Measurements from ENCODE around the gene CNTNAP3B. TPM values are rescaled to one million over a fixed set of nuclear protein-coding genes. Genes with fewer than 3 reads are reported as not detected.
"Not testable (repeated sequence)": the region's sequence is repeated elsewhere in the genome, so short reads cannot be mapped to it uniquely, and the experiment has no call there.

The CNTNAP3B gene
- 1 to 10 TPM; 3.9 to 4.4 TPM for total RNA-seq
- long read RNA-seq, partial matches to known transcripts = 1 of 3 reads
- long read RNA-seq, other reads (novel, unspliced or antisense) = 2 of 3 reads

- peak in 1 of 2 donors; percentile 8 for DNase-seq
- ATAC-seq; intact Hi-C loops (cut with DNase I, micrococcal nuclease): not testable (repeated sequence)
These were observed at the start of gene CNTNAP3B for GRCh38 chr9:42129073-42129729. Gene CNTNAP3B, minus strand, starts transcription at chr9:42129426. Its CDS starts 332 bp downstream, at chr9:42129094.

GRCh38 chr9:42160299-42160698 lies 31.1 kb upstream of the CNTNAP3B start:
- ATAC-seq; intact Hi-C loops (cut with DNase I, micrococcal nuclease); DNase-seq: not testable (repeated sequence)

GRCh38 chr9:42127056-42127841 lies 2.0 kb downstream of the CNTNAP3B start:
- ATAC-seq; DNase-seq; intact Hi-C loops (cut with DNase I, micrococcal nuclease): not testable (repeated sequence)

DNA sequence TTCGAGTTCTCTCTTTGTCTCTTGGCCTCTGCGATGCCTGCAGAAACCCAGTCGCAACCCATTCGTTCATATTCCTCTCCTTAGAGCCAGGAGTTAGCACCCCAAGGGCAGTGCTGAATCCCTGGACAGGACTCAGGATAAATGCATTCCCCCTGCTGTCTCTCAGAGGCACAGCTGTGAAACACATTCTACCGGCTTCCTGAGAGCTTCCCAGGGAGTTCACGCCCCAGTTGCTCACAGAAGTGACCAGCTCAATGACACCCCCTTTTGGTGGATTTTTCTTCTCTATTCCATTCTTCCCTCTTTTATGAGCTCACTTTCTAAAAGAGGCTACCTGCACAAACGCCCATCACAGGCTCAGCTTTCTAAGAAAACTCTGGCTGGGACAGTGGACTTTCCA lies 8.2 kb downstream of the CNTNAP3B start:
- ATAC-seq = peak; percentile 29
- DNase-seq; intact Hi-C loops (cut with DNase I, micrococcal nuclease): not testable (repeated sequence)

- not testable (repeated sequence) for DNase-seq, ATAC-seq
These were observed 33.3 kb downstream of the CNTNAP3B start for GRCh38 chr9:42095929-42096328.

DNA sequence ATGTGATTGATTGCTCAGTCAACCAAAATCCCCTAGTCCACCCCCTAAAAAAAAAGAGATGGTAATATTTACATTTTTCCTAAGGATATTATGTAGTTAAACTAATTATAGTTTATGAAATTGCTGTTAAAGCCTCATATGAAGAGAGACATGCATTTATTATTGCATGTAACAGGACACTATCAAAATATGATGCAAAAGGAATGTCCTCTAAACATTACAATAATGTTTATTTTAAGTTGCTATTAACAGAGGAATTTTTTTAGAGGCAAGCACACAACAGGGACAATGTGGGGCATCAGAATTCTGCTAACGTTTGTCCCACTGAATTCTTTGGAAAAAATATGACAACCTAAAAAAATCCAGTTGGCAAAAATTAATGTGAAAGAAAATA lies 44.7 kb downstream of the CNTNAP3B start:
- DNase-seq; ATAC-seq; intact Hi-C loops (cut with DNase I, micrococcal nuclease): not testable (repeated sequence)

More at GRCh38 chr9:42095929-42096328, 33.3 kb downstream of the CNTNAP3B start:
- intact Hi-C loops (cut with DNase I, micrococcal nuclease) = not testable (repeated sequence)

DNA sequence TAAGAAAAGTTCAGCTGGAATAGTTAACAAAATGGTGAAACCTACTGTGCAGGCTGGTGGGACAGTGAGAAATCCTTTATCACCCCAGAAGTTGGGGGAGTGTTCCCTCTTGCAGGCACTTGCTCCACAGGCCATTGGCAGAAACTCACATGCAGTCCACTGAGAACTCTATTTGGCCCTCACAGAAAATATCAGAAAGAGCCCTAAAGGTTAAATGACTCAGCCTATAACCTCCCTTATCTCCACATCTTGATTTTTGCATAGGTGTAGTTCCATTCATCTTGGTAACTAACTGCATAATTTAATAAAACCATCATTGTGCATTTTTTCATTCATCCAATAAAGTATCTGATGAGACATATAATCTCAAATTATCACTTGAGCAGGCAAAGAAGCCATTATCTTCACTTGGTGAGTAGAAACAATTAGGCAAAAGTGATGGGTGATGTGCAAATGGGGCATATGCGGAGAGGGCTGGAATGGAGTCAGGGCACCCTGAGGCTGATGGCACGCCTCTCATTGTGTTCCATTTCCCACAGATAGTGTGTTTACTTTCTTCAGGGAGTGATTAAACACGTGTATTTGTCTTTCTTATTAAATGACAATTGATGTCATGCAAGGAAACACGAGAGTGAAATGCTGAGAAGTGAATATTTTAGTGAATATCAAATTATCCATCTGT lies 45.2 kb downstream of the CNTNAP3B start:
- intact Hi-C loops (cut with DNase I, micrococcal nuclease); DNase-seq; ATAC-seq: not testable (repeated sequence)

- DNase-seq; intact Hi-C loops (cut with DNase I, micrococcal nuclease); ATAC-seq: not testable (repeated sequence)
These were observed 48.9 kb downstream of the CNTNAP3B start for GRCh38 chr9:42080376-42080775.

GRCh38 chr9:42074868-42075267 lies 54.4 kb downstream of the CNTNAP3B start:
- ATAC-seq; DNase-seq; intact Hi-C loops (cut with DNase I, micrococcal nuclease): not testable (repeated sequence)

- intact Hi-C loops (cut with DNase I, micrococcal nuclease); DNase-seq; ATAC-seq: not testable (repeated sequence)
These were observed 58.2 kb downstream of the CNTNAP3B start for GRCh38 chr9:42071026-42071425.

GRCh38 chr9:42070035-42070799 lies 59.0 kb downstream of the CNTNAP3B start:
- intact Hi-C loops (cut with DNase I, micrococcal nuclease); ATAC-seq; DNase-seq: not testable (repeated sequence)

- intact Hi-C loops (cut with DNase I, micrococcal nuclease) = not testable (repeated sequence)
- ATAC-seq = peak; percentile 84
These were observed 75.4 kb downstream of the CNTNAP3B start for GRCh38 chr9:42053874-42054273.

DNA sequence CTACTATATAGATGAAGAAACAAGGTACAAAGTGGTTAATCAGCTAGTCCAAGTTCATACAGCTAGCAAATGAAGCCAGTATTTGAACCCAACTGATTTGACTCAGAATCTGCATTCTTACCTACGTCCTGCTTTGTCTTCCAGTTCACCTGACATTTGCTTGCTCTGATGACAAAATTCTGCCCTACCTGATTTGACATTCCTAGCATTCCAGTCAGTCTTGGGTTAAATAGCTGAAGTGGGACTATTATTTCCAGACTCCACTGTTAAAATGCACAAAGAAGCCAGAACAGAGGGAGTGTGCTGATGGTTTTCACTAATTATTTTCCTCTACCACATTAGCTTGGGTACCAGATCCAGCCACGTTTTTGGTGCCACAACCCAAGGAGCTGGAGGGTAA lies 78.5 kb downstream of the CNTNAP3B start:
- DNase-seq; ATAC-seq; intact Hi-C loops (cut with DNase I, micrococcal nuclease): not testable (repeated sequence)

More at GRCh38 chr9:42053874-42054273, 75.4 kb downstream of the CNTNAP3B start:
- DNase-seq = not testable (repeated sequence)

GRCh38 chr9:42044422-42045010 lies 84.7 kb downstream of the CNTNAP3B start:
- intact Hi-C loops (cut with DNase I, micrococcal nuclease); DNase-seq: not testable (repeated sequence)
- ATAC-seq = peak; percentile 61

DNA sequence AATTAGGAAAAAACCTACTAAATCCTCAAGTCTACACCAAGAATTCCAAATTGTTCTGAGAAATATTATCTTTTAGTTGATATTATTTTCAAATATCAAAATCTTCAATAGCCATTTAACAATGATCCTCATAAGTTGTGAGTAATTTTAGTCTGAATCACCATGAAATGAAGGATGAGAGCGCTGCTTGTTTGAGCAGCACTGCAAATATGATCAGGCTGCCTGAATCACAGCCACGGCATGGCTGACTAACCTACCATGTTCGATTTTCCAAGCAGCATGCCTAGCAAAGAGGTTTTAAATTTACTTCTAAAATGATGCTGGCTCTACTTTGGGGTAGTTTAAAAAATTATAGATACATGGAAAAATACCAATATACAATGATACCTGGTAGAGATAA lies 95.7 kb downstream of the CNTNAP3B start:
- DNase-seq; intact Hi-C loops (cut with DNase I, micrococcal nuclease); ATAC-seq: not testable (repeated sequence)

GRCh38 chr9:42020639-42021038 lies 108.6 kb downstream of the CNTNAP3B start:
- intact Hi-C loops (cut with DNase I, micrococcal nuclease); ATAC-seq; DNase-seq: not testable (repeated sequence)

DNA sequence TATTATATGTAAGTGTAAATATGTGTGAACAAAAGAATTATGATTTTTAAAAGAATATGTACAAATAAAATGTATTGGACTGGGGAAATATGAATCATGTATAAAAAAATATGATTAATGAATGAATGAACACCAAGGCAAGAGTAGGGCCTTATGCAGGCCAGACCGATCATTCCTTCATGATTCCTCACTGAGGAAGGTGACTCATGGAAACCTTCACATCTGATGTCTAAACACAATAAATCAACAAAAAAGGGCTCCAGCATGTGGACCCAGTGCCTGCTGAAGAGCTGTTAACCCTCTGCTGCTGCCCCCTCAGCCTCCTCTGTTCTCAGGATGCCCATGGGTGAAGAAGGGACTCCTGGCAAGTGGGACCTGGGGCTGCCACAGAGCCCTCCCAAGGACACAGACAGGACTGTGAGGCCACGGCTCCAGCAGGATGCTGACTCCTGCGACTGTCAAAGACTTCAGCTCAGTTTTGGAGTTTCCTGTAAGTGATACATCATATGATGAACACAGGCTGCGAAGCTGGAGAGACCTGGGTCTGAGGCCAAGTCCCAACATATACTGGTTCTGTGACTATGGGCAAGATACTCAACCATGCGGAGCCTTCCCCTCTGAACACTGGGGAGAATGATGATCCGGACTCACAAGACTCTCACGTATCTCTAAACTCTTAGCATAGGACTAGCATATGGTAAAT lies 110.9 kb downstream of the CNTNAP3B start:
- DNase-seq; ATAC-seq; intact Hi-C loops (cut with DNase I, micrococcal nuclease): not testable (repeated sequence)
